HAP-1 (cell line): ENCODE results near the gene BCCIP.
A peak's percentile ranks its signal among the peaks of the same experiment; 100 is the strongest.

Experiments used
- DNase-seq, 2 experiments: peaks; one replicate each; pipeline ENCODE4 v3.0.0-alpha.2; 2016 to 2020; ENCODE audit warnings: low spot score in 2 of 2
- H3K27me3 ChIP-seq: fragments of 250-450 bp; sonication (Bioruptor Pico); 2 replicates; pipeline ENCODE4 v1.5.1; 2020; ENCODE audit warnings: low read depth, mild to moderate bottlenecking, moderate library complexity
- H3K36me3 ChIP-seq: fragments of 250-450 bp; sonication (Bioruptor Pico); replicated peaks from 2 replicates; pipeline ENCODE4 v1.5.1; 2020; ENCODE audit warnings: mild to moderate bottlenecking
- H3K4me1 ChIP-seq: fragments of 250-450 bp; sonication (Bioruptor Pico); 2 replicates; pipeline ENCODE4 v1.5.1; 2020; ENCODE audit warnings: mild to moderate bottlenecking
- H3K4me3 ChIP-seq: fragments of 250-450 bp; sonication (Bioruptor Pico); 2 replicates; pipeline ENCODE4 v1.5.1; 2020; ENCODE audit warnings: mild to moderate bottlenecking, moderate library complexity
- H3K9me3 ChIP-seq: fragments of 250-450 bp; sonication (Bioruptor Pico); 2 replicates; pipeline ENCODE4 v1.5.1; 2020; ENCODE audit warnings: mild to moderate bottlenecking, moderate library complexity
- in situ Hi-C: fragments of 300-500 bp; cut with MboI; formaldehyde crosslinking; loops from 3 replicates; pipeline ENCODE4 v1.14.3; 2020; ENCODE audit warnings: low sequenced_read_pairs, inconsistent platforms, mixed read lengths

Gene BCCIP

DNA sequence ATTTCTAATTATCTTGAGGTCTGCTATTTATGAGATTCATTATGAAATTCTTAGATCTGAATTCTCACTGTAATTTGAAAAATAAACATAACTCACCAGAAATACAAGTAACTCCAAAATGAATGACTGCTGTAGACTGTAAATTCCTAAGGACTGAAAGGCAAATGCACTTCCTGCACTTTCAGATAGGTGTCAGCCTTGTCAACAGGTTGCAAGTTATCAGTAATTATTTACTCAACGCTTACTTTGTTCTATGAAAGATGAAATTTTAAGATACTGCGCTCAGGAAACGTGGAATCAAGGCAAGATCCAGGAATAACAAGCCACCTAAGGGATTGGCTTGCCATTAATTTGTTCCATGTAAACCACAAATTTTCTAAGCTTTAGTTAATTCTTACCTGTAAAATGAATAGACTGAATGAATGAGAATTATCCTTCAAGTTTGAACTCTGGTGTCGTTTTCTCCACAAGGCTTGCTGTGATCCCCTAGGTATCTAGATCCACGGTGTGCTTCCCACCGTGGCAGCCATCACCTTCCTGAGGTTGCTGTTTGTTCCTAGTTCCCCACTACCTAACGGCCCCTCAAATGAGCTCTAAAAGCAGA is 45.1 kb downstream of the BCCIP start:
- DNase-seq: peak; percentile 41 to 48
- Histone ChIP-seq H3K36me3 (no peaks in the 10 kb centered on the region; the same call in 1 of the 2 replicates), H3K27me3 (no peaks in the 10 kb centered on the region), H3K4me3 (no peak overlapping the region), H3K4me1 (no peaks in the 10 kb centered on the region), H3K9me3 (no peaks in the 10 kb centered on the region)
- in situ Hi-C loops: no loop called here

DNA sequence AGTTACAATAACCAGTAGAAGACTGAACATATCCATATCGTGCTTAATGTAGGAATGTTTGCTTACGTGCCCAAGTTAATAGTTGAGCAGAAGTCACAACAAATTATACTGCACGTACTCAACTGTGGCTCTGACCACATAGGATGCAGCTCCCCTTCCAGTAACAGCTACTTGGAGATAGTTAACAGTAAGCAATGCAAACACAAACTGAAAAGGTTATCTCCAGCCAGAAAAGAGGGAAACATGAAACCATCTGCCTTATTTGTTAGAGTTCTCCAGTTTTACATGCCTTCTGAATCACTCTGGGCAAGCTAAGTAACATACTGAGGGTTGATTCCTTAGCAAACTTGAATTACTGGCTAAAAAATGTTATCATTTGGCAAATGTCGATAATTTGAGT is 48.0 kb downstream of the BCCIP start:
- in situ Hi-C loops: no loop called here
- no peak for DNase-seq
- H3K27me3 ChIP-seq: no peaks in the 10 kb centered on the region

DNA sequence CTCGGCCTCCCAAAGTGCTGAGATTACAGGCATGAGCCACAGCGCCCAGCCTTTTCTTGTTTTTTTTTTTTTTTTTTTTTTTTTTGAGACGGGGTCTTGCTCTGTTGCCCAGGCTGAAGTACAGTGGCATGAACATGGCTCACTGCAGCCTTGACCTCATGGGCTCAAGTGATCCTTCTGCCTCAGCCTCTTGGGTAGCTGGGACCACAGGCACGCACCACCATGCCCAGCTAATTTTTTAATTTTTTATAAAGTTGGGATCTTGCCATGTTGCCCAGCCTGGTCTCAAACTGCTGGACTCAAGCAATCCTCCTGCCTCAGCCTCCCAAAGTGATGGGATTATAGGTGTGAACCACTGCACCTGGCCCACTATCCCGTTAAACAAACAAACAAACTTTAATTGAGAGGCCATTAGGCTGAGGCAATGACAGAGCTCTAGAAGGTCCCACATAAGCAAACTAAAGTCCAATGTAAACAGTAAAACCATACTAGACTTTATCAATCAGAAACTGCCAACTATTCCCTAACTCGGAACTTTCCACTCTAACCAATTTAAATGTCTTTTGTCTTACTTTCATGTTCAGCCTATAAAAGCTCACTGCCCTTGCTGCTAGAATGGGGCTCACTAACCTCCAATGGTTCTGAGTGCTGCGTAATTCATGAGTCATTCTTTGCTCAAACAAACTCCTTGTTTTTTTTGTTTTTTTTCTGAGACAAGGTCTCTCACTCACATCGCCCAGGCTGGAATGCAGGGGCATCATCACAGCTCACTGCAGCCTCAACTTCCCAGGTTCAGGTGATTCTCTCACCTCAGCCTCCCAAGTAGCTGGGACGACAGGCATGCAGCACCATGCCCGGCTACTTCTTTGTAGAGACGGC is 55.9 kb downstream of the BCCIP start:
- H3K4me3 ChIP-seq: no peak overlapping the region
- no peak for DNase-seq
- H3K4me1 ChIP-seq: peaks cover 9% of the 10 kb centered on the region
- H3K27me3 ChIP-seq: no peaks in the 10 kb centered on the region
- no peaks in the 10 kb centered on the region for H3K9me3 ChIP-seq
- peaks cover 3% of the 10 kb centered on the region; the same call in 1 of the 2 replicates for H3K36me3 ChIP-seq
- in situ Hi-C loops: no loop called here

More for the DNA sequence above, 48.0 kb downstream of the BCCIP start:
- Histone ChIP-seq H3K36me3 (no peaks in the 10 kb centered on the region), H3K4me1 (no peaks in the 10 kb centered on the region), H3K4me3 (no peak overlapping the region), H3K9me3 (no peaks in the 10 kb centered on the region)

DNA sequence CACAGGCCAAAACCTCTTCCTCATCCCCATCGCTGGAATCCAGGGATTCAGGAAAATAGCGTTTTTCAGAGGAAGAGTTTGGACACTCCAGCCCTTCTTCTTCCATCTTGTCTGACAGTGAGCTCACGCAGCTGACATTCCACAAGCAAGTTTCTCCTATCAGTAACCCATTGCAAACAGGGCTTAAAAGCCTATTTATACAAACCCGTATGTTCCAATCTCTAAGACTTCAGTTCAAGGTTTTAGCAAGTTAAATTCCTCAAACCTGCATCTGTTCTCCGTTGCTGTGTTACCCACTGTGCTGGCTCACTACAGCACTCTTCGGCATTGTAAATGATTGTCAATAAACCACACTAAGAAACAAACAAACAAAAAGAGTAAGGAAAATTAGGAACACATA is 57.4 kb downstream of the BCCIP start:
- Histone ChIP-seq H3K4me3 (no peak overlapping the region), H3K27me3 (no peaks in the 10 kb centered on the region), H3K36me3 (peaks cover 3% of the 10 kb centered on the region; the same call in 1 of the 2 replicates), H3K9me3 (no peaks in the 10 kb centered on the region), H3K4me1 (peaks cover 9% of the 10 kb centered on the region)
- DNase-seq: no peak
- in situ Hi-C loops: no loop called here

DNA sequence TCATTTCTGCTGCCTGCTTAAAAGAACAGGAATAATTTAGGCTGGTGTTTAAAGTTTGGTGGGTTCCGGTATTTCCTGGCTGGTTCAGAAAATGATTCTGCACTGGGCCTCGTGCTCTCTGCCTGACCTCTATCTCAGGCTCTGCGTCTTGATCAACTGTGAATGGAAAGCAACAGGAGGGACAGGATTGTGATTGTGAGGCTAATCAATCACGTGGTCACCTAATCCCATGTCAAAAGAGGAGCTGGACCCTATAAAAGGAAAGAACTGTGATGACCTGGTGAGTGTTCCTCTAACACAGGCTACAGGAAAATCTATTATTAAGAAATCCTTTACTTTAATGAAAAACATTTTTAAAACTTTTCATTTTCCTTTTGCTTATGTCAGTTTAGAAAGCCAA is 57.8 kb downstream of the BCCIP start, which contains the start of gene DHX32:
Gene DHX32, minus strand, starts transcription at position 101 of the 400 bp plus-strand sequence. CDS start 468 bp downstream, outside the sequence.
- Histone ChIP-seq H3K27me3 (no peaks in the 10 kb centered on the region), H3K36me3 (peaks cover 3% of the 10 kb centered on the region; the same call in 1 of the 2 replicates), H3K4me3 (no peak within 1 kb of the TSS), H3K4me1 (peaks cover 9% of the 10 kb centered on the region), H3K9me3 (no peaks in the 10 kb centered on the region)
- in situ Hi-C loops: no loop called here
- DNase-seq: peak; percentile 67 to 78

DNA sequence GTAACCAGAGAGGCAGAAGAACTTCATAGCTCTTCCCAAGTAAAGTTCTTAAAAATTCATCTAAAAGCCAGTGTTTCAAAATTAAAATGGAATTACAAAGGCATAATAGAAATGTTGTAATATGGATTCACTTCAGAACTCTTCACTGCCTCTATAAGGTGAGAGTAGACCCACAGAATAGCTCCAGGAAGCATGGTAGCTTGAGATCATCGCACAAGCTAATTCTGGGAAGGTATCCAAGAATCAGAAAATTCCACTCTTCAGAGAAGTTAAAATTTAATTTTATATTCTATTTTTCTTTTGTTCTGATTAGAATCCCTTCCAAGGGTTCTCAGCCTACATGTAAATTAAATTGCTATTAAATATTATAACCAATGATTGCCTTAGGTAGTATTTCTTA is 59.2 kb downstream of the BCCIP start:
- Histone ChIP-seq H3K4me1 (peaks cover 9% of the 10 kb centered on the region), H3K36me3 (peaks cover 3% of the 10 kb centered on the region; the same call in 1 of the 2 replicates), H3K9me3 (no peaks in the 10 kb centered on the region), H3K4me3 (no peak overlapping the region), H3K27me3 (no peaks in the 10 kb centered on the region)
- DNase-seq: no peak
- in situ Hi-C loops: no loop called here

DNA sequence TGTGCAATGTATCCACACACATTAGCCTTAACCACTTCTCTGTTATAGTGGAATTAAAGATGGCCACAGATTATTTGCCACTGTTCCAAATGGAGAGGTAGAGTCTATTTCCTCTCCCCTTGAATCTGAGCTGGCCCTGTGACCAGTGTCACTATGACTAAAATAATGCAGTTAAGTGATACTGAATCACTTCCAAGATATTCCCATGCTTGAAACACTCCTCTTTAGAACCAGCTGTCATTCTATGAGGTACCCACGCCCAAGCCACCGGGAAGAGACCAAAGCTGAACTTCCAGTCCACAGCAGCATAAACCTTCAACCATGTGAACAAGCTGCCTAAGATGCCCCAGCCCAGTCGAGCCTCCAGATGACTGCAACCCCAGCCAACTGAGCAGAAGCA is 59.9 kb downstream of the BCCIP start:
- no peak overlapping the region for H3K4me3 ChIP-seq
- in situ Hi-C loops: no loop called here
- peaks cover 9% of the 10 kb centered on the region for H3K4me1 ChIP-seq
- H3K27me3 ChIP-seq: no peaks in the 10 kb centered on the region
- no peaks in the 10 kb centered on the region for H3K9me3 ChIP-seq
- peaks cover 1% of the 10 kb centered on the region; the same call in 1 of the 2 replicates for H3K36me3 ChIP-seq
- no peak for DNase-seq
